CD4-positive, alpha-beta T cell treated with Interleukin-15 for 1 hour (primary cell): ENCODE data around the gene OLFML2B.

Experiments used
- DNase-seq: peaks from one replicate; pipeline ENCODE4 v3.0.0-alpha.2; 2020

Gene OLFML2B

DNA sequence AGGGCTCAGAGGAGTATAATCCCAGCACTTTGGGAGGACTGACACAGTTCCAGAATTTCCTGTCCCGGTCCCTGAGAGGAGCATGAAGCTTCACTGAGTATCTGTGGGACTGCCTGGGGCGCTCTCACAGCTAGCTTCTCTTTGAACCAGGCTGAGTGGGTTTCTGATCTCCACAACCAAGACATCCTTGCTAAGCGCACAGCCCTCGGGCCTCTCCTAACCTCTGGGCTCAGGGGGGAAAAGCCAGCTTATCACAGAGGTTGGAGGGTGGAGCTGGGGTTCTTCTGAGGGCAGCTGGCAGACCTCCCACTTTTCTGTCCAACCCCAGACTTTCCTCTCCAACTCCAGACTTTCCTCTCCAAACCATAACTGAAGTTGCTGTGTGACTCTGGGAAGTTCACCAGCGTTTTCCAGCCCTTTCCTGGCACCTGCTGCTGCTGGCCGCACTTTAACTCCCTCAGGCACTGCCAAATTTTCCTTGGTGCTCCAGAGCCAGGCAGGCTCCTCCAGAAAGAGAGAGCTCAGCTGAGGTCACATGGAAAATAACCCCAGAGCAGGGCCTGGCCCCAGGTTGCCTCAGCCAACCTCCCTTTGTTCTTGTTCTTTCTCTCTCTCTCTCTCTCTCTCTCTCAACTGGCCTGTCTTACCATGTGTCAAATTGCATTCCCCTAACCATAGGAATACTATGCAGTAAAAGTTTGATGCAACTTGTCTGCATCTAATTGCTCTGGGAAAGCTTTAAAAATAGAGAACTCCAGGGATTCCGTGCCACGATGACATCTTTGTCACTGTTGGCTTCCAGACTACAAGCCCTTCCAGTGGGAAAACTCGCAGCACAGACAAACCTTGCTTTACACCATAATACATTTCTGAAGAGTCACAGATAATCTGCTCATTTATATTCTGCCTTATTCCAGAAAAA is 49.5 kb downstream of the OLFML2B start:
- DNase-seq: no peak

DNA sequence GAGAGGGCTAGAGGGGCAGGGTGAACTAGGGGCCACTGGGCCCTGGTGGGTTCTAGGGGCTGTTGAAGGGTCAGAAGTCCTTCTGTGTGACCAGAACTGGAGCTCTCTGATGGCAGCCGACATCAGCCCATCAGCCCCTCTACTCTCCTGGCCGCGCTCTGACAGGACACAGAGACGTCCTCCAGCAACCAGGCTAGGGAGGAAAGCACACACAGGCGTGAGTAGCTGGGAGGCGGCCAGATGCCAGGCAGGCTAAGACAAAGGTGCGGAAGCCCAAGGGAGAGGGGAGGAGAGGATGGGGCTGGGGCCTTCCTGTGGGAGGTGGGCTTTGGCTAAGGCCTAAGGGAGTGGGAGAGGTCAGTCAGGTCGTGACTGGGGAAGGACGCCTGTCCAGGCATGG is 50.8 kb downstream of the OLFML2B start:
- no peak for DNase-seq

DNA sequence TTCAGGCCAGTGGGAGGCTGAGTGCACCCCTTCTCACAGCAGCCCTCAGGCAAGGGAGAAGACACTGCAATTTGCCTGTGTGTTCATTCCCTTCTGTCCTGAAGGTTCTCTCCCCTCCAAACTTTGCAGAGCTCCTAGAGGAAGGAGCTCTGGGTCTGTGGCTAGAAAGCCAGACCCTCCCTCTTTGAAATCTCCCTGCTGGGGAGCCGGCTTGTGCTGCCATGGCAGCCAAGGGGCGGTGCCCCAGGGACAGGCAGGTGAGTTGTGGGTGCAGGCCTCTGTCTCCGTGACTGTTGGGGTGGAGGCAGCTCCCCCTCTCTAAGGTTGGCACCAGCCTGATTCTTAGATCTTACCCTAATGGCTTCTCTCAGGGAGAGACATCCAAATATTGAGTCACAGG is 53.0 kb downstream of the OLFML2B start:
- DNase-seq: no peak

DNA sequence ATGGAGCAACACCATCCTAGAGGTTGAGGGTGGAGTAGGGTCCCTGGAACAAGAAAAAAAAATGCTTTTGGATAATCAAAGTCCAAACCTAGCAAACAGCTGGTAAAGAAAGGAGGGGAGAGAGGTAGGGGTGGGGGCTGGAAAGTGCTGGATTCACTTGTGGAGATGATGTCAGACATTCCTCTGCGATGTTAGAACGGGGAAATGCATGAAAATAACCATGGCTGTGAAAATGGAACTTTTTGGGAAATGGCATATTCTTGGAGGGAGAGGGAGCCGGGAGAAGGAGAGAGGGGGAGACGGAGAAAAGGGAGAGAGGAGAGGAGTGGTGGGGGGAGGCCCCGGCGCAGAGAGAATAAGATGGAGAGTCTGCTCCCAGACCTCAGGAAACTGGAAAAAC is 53.6 kb downstream of the OLFML2B start:
- DNase-seq: no peak

DNA sequence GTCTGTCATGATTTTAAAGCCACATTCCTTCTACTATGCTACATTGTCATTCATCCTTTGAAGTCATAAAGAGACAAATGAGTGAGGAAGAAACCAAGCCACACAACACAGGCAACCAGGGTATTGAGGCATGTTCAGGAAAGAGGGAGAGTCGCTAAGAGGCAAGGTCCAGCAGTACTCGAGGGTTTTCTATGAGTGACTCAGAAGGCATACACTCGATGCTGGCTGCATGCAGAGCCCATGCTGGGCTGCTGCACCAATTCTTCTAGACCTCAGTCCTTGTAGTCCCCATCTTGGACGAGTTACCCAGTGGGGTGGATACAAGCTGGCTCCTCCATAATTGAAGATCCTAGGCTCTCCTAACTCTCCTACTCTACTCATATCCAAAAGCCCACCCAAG is 57.6 kb downstream of the OLFML2B start:
- no peak for DNase-seq

DNA sequence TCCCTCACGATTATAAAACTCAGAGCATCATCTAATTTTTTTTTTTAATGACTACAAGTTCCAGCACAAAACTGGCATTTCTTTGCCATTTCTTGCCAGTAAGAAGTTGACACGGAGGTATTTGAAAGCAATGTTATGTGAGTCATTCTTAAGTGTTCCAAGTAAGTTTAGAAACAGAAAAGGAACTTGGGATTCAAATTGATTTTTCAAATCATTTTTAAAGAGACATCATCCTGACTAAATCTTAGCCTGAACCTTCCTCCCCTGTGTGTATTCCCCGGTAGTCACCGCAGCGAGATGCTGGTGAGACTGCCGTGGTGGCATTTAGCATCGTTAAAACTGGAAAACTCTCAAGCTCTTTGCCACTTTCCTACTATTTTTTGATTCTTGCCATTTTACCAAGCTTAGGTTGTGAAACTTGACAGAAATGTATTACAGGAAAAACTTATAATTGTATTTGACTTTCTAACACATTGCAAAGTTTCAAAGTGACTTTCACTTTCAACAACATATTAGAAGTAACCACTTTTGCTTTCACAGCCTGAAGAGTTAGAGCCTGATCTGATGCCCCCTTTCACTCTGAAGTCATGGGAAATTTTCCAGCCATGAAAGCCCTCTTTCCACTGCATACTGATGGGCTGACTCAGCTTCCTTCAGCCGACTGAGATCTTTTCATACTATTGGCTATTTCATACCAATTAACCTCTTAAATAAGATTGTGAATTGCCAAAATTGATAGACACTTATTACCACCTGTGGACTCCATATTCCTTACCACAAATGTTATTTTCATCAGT is 61.4 kb downstream of the OLFML2B start:
- DNase-seq: no peak

DNA sequence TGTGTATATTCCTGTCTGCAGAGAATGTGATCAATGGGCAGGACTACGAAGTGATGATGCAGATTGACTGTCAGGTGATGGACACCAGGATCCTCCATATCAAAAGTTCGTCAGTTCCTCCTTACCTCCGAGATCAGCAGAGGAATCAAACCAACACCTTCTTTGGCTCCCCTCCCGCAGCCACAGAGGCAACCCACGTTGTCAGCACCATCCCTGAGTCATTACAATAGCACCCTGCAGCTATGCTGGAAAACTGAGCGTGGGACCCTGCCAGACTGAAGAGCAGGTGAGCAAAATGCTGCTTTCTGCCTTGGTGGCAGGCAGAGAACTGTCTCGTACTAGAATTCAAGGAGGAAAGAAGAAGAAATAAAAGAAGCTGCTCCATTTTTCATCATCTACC is 65.2 kb downstream of the OLFML2B start:
- no peak for DNase-seq

DNA sequence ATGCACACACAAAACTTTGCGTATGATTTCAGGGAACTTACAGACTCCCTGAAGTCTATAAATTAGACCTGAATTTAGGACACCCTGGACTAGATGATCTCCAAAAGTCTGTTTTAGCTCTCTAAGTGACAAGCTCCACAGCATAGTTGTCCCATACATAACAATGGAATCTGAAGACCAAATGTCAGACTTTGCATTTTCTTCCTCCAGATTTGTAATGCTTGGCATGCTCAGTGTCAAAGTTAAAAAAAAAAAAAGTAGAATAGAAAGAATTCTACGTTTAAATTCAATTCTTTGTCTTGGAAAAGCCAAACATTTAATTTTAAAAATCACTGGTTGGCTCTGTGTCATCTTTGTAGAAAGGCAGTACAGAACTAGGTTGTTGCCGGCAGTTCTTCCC is 66.7 kb downstream of the OLFML2B start:
- DNase-seq: no peak

DNA sequence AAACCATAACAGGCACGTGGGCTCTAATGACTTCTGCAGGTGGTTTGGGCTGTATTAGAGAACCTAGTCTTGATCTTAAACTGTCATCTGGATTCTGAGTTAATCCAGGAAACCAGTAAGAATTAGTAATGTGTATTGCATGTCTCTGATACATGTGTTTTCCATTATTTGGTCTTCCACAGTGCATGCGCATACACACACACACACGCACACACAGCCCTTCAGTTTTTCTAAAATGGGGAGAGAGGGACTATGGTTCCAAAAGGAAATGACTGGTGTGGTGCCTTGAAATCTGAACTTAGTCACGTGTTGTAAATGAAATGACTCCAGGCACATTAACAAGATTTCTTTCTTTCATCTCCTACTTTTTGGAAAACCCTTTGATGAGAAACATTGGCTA is 67.6 kb downstream of the OLFML2B start:
- DNase-seq: no peak

DNA sequence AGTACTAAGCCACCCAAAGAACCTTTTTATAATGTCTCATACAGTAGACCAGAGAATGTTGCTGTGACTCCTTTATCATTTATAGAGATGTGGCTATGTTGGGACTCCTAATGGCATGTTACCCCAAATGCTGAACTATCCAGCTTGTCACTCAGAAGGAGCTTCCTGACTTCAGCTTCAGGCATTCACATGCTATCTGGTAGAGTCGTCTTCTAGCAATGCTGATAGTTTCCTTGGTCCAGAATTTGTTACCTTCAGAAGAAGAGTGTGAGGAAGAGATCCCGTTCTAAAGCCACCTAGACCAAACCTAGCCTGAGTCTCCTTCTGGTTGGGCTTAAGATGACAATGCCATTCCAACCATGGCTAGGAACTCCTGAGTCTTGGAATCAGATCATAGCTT is 68.1 kb downstream of the OLFML2B start:
- no peak for DNase-seq

DNA sequence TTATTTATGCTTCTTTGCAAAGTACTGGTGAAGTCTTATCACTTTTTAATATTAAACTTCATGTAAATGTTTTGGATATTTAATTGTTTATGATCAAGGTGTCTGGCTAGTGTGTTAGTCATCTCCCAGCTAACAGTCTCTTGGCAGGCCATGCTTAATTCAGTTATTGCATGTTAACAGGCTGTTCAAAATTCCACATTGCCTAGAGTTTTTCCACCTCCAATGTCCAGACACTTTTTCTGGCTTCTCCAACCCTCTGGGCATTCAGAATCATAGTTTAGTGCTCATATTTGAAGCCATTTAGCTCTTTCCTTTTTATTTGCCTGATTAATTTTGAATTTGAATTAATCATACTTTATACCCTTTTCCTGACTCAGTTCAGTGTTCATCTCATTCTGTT is 69.2 kb downstream of the OLFML2B start:
- DNase-seq: no peak

DNA sequence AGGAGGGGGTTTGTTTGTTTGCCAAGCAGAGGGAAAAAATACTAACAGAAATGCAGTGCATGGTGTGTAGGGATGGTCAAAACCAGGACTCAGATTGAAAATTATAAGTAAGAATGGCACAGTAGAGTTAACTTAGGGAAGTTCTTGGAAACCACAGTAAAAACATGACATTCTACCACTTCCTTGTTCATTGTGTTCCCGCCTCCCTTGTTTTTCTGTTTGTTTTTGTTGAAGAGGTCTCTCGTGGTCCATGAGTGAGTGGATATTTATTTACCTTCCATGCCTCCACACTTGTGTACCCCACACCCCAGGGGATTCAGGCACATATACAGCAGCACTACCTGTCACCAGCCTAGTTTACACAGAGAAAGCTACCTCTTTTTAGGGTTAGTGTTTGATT is 69.6 kb downstream of the OLFML2B start:
- no peak for DNase-seq

DNA sequence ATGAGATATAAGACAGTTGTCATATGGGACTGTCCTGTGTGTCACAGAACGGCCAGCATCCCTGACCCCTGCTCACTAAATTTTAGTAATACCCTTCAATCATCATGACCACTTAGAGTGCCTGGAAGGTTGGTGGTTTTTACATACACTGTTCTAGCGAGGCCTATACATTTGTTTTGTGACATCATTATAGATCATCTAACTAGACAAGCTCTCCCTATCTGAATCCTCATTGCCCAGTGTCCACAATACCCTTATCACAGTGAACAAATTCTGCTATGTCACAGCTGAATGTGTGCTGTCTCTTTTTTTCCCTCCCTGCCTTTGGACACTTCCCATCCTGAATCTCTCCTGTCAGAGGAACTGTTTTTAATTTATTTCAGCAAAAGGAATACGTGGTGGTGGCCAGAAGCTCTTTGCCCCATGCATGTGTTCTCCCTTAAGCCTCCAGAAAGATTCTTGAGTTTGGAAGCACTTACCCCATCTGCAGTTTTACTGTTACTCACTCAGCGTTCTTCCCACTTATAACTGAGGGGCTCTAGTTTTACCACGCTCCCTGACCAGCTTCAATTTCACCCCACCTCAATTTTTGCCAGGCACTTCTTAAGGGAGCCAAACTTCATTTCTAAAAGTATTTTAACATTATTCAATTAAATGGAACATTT is 70.3 kb downstream of the OLFML2B start:
- DNase-seq: no peak

DNA sequence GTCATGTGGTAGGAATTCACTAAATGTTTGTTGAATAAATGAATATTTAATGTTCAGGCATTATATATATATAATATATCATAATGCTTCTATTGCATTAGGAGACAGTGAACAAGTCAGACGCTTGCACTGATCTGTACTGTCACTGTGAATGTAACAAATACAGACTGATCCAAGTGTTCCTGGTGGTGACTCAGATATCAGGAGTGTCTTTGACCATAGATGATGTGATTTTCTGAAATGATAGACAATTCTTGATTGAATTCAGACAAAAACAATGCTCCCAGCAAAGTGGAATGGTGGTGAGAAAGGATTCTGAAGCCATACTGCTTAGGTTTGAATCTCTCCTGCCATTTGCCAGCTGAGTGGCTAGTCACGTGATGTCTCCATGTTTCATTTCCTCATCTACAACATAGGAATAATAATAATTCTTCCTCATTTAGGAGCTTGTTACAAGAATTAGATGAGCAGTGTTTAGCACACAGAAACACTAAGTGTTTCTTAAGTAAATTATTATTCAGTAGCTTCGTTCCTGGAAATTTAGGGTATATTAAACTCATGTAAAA is 71.0 kb downstream of the OLFML2B start:
- no peak for DNase-seq

DNA sequence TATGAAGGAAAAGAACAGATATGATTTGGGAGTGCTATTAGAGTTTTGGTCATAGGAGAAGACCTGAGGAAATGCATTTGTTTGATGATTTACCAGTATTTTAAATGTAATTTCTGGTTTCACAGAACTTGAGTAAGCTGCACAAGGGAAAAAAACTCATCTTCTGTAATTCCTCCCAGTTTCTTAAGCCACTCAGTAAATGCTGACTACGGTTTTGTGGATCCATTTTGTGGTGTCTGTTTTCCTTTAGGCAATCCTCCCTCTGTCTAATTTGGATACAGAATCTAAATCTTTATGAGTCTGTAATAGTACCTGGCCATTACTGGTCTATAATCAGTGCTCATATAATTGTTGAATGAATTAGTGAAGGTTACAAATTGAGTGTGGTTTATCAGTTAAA is 72.0 kb downstream of the OLFML2B start:
- no peak for DNase-seq

DNA sequence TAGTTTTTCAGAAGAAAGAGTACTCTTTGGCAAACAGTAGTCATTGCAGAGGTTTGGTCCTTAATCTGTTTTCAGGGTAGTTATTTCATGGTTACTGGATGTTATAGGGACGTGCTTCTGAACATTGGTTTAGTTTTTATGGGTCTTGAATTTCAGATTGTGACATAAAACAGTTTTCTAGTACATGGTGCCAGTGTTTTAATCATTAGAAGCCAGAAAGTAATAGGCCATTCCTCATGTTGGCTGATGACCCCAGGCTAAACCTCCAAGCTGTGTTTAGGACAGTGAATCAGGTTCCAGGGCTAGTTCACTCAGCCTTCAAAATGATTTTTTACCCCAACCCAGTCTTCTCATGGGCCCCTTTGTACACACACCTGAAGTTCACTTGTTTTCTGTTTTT is 73.3 kb downstream of the OLFML2B start:
- no peak for DNase-seq

DNA sequence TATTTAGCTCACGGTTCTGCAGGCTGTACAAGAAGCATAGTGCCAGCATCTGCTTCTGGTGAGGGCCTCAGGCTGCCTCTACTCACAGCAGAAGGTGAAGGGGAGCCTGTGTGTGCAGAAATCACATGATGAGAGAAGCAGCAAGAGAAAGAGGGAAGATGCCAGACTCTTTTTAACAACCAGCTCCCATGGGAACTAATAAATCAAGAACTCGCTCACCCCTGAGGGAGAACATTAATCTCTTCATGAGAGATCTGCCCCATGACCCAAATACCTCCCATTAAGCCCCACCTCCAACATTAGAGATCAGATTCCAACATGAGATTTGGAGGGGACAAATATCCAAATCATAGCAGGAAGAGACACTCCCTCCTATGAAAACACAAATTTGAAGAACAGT is 74.1 kb downstream of the OLFML2B start:
- no peak for DNase-seq

DNA sequence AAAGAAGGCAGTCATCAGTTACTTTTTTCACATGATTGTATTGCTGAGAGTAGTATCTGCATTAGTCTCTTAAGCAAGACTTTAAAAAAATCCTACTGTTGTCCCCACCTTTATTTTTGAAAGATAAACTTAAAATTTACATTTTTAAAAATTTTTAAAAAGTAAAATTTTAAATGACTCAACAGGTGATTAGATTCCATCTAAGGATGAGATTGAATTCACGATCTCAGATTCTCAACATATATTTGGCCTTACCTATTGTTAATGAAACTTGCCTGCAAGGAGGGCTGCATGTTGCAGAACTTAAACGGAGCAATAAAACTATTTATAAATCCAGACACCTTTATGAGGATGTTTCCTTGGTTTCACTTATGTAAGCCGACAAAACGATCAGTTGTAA is 75.2 kb downstream of the OLFML2B start:
- no peak for DNase-seq

DNA sequence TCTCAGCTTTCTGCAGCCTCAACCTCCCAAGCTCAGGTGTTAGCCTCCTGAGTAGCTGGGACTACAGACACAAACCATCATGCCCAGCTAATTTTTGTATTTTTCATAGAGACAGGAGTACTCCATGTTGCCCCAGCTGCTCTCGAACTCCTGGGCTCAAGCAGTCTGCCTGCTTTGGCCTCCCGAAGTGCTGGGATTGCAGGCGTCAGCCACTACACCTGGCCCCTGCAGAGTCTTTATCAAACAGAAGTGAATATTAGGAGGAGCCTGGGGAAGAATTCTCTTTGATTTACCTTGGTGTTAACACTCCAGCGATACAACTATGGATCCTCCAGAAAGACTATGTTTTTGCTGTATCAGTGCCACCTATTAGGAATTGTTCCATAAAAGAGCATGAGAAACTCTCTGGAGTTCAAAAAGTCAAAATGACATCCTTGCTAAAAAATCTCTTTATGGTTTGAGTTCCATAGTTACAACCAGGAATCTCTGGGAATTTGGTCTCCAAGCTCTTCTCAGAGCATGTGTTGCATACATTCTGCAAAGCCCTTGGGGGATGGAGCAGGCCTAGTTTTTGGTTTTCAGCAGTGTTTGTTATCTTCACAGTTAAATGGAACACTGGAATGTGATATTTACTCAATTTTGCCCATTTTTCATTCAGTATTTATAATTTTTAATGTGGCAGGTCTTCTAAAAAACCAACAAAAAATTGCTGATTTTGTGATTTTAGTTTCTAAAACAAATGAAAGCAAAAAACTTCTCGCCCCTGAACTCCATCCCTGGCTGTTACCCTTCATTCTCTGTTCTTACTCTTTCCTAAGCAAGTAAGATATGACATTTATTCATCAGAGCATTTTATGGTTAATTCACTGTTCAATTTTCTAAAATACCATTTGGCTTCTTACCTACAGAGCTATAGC is 77.3 kb downstream of the OLFML2B start:
- DNase-seq: no peak

DNA sequence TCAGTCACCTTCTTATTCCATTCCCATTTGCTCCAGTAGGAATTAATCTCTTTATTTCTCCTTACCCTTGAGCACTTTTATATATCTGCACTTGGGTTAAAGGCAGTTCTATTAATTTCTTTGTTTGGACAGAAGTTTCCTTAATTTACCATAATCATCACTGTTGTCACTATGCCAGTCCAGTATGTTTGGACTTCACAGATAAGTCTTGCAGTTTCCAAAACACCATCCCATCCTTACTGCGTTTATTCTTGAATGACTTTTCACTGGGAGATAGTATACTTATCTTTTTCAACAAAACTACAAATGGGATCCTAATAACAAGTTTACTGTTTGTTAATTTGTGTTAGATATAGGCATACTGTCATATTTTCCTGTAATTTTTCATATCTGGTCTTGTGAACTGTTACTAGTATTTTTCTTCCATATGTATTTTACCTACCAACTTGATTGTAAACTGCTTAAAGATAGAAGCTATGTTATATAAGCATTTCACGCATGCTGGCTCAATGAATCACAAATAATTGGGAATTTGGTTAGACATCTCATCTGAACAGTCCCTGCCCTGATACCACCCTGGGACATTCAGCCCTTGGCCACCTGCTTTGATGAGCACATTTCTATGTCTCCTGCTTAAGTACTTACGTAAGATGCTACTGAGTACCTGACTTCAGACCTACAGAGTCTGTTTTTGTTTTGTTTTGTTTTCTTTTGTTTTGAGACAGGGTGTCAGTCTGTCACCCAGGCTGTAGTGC is 78.2 kb downstream of the OLFML2B start:
- no peak for DNase-seq

DNA sequence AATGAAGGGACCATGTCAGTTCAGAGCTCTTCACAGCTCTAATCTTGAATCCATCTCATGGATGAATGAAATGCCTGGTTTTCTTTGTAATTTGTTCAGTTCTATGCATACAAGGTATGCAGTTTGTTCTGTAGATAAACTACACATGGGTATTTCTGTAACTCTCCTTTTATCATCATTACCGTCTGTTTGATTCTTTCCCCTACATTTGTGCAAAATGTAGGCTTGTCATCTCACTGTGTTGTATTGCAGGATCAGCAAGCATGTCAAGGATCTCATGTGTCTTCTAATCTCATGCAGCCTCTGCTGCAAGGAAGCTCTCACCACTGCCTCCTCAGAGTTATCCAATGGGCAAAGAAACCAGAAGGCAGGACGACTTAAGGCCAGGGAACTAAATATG is 79.3 kb downstream of the OLFML2B start:
- DNase-seq: no peak

DNA sequence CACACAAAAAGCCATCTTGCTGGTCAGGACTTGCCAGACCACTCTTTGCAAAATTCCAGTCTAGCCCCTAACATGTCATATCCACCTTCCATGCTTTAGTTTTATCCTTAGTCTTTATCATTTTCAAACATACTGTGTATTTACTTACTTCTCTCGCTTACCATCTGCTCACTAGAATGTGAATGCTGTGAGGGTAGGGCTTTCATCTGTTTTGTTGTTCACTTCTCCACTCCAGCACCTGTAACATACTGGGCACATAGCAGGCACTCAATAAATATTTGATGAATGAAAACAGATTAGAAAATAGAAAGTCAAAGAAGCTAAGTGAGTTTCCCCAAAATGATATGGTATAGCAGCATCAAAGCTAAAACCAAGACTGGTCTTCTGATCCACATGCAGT is 79.9 kb downstream of the OLFML2B start:
- no peak for DNase-seq
